ENCODE data around the gene POLE. TPM values are rescaled to one million over a fixed set of nuclear protein-coding genes. Genes with fewer than 3 reads are reported as not detected.

The POLE gene
- total and polyA plus RNA-seq, 10 of the 15 experiments (the other 5 are each of a cell fraction or from before 2014, with no cell fraction given): 2.3 to 103 (median 37.1) TPM

- TF ChIP-seq NFXL1 (IDR thresholded peaks at IDR 0.05; ENCODE audit: borderline replicate concordance) (no peak), RB1 (IDR thresholded peaks at IDR 0.05; ENCODE audit: borderline replicate concordance) (no peak)
Observed at GRCh38 chr12:132661972-132662371, 25.2 kb downstream of the POLE start (continued).

DNA sequence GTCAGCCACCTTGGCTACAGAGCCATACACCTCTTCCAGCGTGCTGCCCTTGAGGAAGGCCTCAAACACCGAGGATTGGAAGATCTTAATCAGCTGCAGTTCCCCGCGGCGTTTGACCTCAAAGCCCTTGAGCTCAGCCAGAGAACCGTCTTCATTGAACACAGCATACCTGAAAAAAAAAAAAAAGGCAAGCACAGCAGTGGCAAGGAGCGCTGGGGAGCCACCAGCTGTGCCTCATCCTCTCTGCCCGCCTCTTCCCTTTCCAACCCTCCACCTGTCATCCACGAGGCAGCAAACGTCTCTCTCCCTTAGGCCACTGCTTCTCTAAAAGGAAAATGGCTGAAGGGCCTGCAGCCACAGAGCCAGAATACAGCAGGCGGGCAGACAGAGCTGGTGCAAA lies 26.1 kb downstream of the POLE start:
- Histone ChIP-seq H3K4me2 (ENCODE audit: control insufficient read depth, insufficient read depth) (no peak overlapping the region), H3K27ac (ENCODE audit: control insufficient read depth, insufficient read depth) (no peak overlapping the region), H2AFZ (ENCODE audit: control insufficient read depth, low read depth, low read length) (no peak overlapping the region), H3K9me3 (replicated peaks; ENCODE audit: control insufficient read depth, insufficient read depth, low read length) (no peaks in the 10 kb centered on the region), H3K36me3 (ENCODE audit: control insufficient read depth in 2 of 2, insufficient read depth in 2 of 2, low read length in 1 of 2) (peaks cover 33 to 52% of the 10 kb centered on the region in 2 experiments; a peak in 3 of 4 replicates), H3K9ac (ENCODE audit: control insufficient read depth, insufficient read depth, low read length) (no peak overlapping the region), H3K4me1 (ENCODE audit: control insufficient read depth, insufficient read depth, low read length) (no peaks in the 10 kb centered on the region), H3K79me2 (ENCODE audit: control insufficient read depth, insufficient read depth, low read length) (no peaks in the 10 kb centered on the region), H3K4me3 (no peak overlapping the region), H4K20me1 (ENCODE audit: control insufficient read depth, insufficient read depth) (no peaks in the 10 kb centered on the region), H3K27me3 (replicated peaks in 1 of 2; ENCODE audit: control insufficient read depth in 2 of 2, insufficient read depth in 2 of 2, low read length in 1 of 2) (no peaks in the 10 kb centered on the region)
- intact Hi-C loops (cut with micrococcal nuclease; ENCODE audit: unreplicated experiment): no loop called here
- ChIA-PET RAD21 (ENCODE audit: unreplicated experiment) (no interaction called here), SMC1A (ENCODE audit: uncharacterized antibody, unreplicated experiment) (no interaction called here), POLR2A (no interaction called here), CTCF (no interaction called here)
- DNase-seq (ENCODE audit: low read depth, low spot score) (no peak), FAIRE-seq (no peak), ATAC-seq (no peak)
- 98% methylated on average over 11 of the region's 11 CpGs for WGBS (ENCODE audit: insufficient coverage, insufficient replicate concordance, low lambda C conversion rate, missing lambda C conversion rate)
- TSS peak; percentile 29 for BruUV-seq (replicated peaks)
- TF ChIP-seq NFYA (IDR thresholded peaks at IDR 0.05; ENCODE audit: borderline replicate concordance, low read depth, low read length) (no peak), POLR2A (IDR thresholded peaks at IDR 0.05; ENCODE audit: low read depth, low read length) (0 out of 2 replicates have a peak, but pooled peaks have one; percentile 5)
- in situ Hi-C loops (cut with MboI): no loop called here

DNA sequence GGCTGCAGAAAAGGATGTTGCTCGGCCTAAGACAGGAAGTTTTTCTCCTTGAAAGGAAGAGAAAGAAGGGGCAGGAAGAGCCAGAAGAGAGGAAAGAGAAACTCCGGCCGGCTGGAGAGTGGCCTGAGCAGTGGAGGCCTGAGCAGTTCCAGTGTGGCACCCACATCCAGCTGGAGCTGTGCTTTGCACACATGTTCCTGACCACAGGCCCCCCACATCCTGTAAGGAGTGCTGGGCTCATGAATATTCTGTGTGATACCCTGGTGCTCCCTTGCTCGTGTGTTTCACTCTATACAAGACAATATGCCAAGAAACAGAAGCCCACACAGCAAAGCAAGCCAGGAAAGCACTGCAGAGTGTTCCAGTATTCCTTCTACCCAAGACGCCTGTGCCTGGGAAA lies 27.1 kb downstream of the POLE start:
- Histone ChIP-seq H2AFZ (ENCODE audit: control insufficient read depth, low read depth, low read length) (no peak overlapping the region), H3K4me1 (ENCODE audit: control insufficient read depth, insufficient read depth, low read length) (no peaks in the 10 kb centered on the region), H3K27ac (ENCODE audit: control insufficient read depth, insufficient read depth) (no peak overlapping the region), H4K20me1 (ENCODE audit: control insufficient read depth, insufficient read depth) (no peaks in the 10 kb centered on the region), H3K4me3 (no peak overlapping the region), H3K9me3 (replicated peaks; ENCODE audit: control insufficient read depth, insufficient read depth, low read length) (no peaks in the 10 kb centered on the region), H3K36me3 (ENCODE audit: control insufficient read depth in 2 of 2, insufficient read depth in 2 of 2, low read length in 1 of 2) (peaks cover 33 to 51% of the 10 kb centered on the region in 2 experiments; a peak in 3 of 4 replicates), H3K4me2 (ENCODE audit: control insufficient read depth, insufficient read depth) (no peak overlapping the region), H3K79me2 (ENCODE audit: control insufficient read depth, insufficient read depth, low read length) (no peaks in the 10 kb centered on the region), H3K27me3 (replicated peaks in 1 of 2; ENCODE audit: control insufficient read depth in 2 of 2, insufficient read depth in 2 of 2, low read length in 1 of 2) (no peaks in the 10 kb centered on the region), H3K9ac (ENCODE audit: control insufficient read depth, insufficient read depth, low read length) (no peak overlapping the region)
- ChIA-PET RAD21 (ENCODE audit: unreplicated experiment) (no interaction called here), CTCF (no interaction called here), POLR2A (no interaction called here), SMC1A (ENCODE audit: uncharacterized antibody, unreplicated experiment) (no interaction called here)
- DNase-seq (ENCODE audit: low read depth, low spot score) (no peak), ATAC-seq (no peak), FAIRE-seq (no peak)
- WGBS (ENCODE audit: insufficient coverage, insufficient replicate concordance, low lambda C conversion rate, missing lambda C conversion rate): 78% methylated on average over 5 of the region's 5 CpGs
- intact Hi-C loops (cut with micrococcal nuclease; ENCODE audit: unreplicated experiment) (no loop called here), in situ Hi-C loops (cut with MboI) (no loop called here)
- BruUV-seq (replicated peaks): no TSS peak
- TF ChIP-seq ASH2L (IDR thresholded peaks at IDR 0.05; ENCODE audit: borderline replicate concordance, low read depth): no peak
- TF ChIP-seq TCF3 (IDR thresholded peaks at IDR 0.05; ENCODE audit: borderline replicate concordance, insufficient read depth, low read depth, low read length): no peak
- TF ChIP-seq RAD51 (IDR thresholded peaks at IDR 0.05): no peak
- TF ChIP-seq, protein P1, sequence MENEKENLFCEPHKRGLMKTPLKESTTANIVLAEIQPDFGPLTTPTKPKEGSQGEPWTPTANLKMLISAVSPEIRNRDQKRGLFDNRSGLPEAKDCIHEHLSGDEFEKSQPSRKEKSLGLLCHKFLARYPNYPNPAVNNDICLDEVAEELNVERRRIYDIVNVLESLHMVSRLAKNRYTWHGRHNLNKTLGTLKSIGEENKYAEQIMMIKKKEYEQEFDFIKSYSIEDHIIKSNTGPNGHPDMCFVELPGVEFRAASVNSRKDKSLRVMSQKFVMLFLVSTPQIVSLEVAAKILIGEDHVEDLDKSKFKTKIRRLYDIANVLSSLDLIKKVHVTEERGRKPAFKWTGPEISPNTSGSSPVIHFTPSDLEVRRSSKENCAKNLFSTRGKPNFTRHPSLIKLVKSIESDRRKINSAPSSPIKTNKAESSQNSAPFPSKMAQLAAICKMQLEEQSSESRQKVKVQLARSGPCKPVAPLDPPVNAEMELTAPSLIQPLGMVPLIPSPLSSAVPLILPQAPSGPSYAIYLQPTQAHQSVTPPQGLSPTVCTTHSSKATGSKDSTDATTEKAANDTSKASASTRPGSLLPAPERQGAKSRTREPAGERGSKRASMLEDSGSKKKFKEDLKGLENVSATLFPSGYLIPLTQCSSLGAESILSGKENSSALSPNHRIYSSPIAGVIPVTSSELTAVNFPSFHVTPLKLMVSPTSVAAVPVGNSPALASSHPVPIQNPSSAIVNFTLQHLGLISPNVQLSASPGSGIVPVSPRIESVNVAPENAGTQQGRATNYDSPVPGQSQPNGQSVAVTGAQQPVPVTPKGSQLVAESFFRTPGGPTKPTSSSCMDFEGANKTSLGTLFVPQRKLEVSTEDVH (IDR thresholded peaks at IDR 0.05; ENCODE audit: low read depth, partially characterized antibody): no peak
- TF ChIP-seq, protein P2, sequence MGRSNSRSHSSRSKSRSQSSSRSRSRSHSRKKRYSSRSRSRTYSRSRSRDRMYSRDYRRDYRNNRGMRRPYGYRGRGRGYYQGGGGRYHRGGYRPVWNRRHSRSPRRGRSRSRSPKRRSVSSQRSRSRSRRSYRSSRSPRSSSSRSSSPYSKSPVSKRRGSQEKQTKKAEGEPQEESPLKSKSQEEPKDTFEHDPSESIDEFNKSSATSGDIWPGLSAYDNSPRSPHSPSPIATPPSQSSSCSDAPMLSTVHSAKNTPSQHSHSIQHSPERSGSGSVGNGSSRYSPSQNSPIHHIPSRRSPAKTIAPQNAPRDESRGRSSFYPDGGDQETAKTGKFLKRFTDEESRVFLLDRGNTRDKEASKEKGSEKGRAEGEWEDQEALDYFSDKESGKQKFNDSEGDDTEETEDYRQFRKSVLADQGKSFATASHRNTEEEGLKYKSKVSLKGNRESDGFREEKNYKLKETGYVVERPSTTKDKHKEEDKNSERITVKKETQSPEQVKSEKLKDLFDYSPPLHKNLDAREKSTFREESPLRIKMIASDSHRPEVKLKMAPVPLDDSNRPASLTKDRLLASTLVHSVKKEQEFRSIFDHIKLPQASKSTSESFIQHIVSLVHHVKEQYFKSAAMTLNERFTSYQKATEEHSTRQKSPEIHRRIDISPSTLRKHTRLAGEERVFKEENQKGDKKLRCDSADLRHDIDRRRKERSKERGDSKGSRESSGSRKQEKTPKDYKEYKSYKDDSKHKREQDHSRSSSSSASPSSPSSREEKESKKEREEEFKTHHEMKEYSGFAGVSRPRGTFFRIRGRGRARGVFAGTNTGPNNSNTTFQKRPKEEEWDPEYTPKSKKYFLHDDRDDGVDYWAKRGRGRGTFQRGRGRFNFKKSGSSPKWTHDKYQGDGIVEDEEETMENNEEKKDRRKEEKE (IDR thresholded peaks at IDR 0.05): no peak
- no peak for TF ChIP-seq EZH2 (IDR thresholded peaks at IDR 0.05; ENCODE audit: borderline replicate concordance, control insufficient read depth, low read depth, low read length)

All from GM12878 (cell line).